Mammary epithelial cell (primary cell): ENCODE measurements around the gene CENATAC.

ENCODE experiments used
- EZH2 ChIP-seq: IDR thresholded peaks from 2 replicates; pipeline ENCODE4 v1.6.1; 2012; ENCODE audit warnings: low read length, inconsistent platforms, borderline replicate concordance
- TF ChIP-seq, protein P1 (sequence below), 2 donors: IDR thresholded peaks in 1 of 2; conservative IDR thresholded peaks in 1 of 2; 2 replicates each; pipeline ENCODE4 v1.5.1; 2011 to 2012; ENCODE audit warnings: inconsistent platforms in 2 of 2, low read length in 2 of 2, mild to moderate bottlenecking in 2 of 2, control low read depth in 1 of 2, low read depth in 1 of 2; ENCODE audit not compliant: insufficient read depth in 1 of 2; ENCODE audit errors: extremely low read depth in 1 of 2

DNA sequence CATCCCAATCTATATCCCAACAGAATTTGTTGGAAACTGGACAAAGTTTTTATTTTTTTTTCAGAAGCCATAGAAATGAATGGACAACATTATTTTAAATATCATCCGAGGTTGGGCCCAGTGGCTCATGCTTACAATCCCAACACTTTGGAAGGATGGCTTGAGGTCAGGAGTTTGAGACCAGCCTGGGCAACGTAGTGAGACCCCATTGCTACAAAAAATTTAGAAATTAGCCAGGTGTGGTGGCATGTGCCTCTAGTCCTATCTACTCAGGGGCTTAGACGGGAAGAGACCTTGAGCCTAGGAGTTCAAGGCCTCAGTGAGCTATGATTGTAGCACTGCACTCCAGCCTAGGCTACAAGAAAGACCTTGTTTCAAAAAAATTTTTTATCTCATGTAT lies 36.9 kb downstream of the CENATAC start:
- no peak for TF ChIP-seq EZH2
- TF ChIP-seq, protein P1, sequence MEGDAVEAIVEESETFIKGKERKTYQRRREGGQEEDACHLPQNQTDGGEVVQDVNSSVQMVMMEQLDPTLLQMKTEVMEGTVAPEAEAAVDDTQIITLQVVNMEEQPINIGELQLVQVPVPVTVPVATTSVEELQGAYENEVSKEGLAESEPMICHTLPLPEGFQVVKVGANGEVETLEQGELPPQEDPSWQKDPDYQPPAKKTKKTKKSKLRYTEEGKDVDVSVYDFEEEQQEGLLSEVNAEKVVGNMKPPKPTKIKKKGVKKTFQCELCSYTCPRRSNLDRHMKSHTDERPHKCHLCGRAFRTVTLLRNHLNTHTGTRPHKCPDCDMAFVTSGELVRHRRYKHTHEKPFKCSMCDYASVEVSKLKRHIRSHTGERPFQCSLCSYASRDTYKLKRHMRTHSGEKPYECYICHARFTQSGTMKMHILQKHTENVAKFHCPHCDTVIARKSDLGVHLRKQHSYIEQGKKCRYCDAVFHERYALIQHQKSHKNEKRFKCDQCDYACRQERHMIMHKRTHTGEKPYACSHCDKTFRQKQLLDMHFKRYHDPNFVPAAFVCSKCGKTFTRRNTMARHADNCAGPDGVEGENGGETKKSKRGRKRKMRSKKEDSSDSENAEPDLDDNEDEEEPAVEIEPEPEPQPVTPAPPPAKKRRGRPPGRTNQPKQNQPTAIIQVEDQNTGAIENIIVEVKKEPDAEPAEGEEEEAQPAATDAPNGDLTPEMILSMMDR (conservative IDR thresholded peaks at IDR 0.05 in 1 of 2, IDR thresholded peaks at IDR 0.05 in 1 of 2; ENCODE audit: extremely low read depth in 1 of 2, insufficient read depth in 1 of 2, low read depth in 1 of 2, low read length in 2 of 2) = no peak
